GM12878 (cell line): ENCODE data around the gene TMPRSS13.

Experiments used
- CHD2 ChIP-seq: IDR thresholded peaks from 2 replicates; pipeline ENCODE4 v1.6.1; 2011; ENCODE audit warnings: low read depth, low read length, improper control_type of control experiment, borderline replicate concordance
- CTCF ChIP-seq, 3 experiments: IDR thresholded peaks in 2 of 3; conservative IDR thresholded peaks in 1 of 3; 2 replicates each; pipeline ENCODE4 v1.5.1; 2011; ENCODE audit warnings: low read depth in 3 of 3, low read length in 3 of 3, mild to moderate bottlenecking in 3 of 3, control low read depth in 2 of 3, moderate library complexity in 2 of 3, inconsistent platforms in 1 of 3, mixed read lengths in 1 of 3; ENCODE audit not compliant: control insufficient read depth in 2 of 3, insufficient read depth in 1 of 3; ENCODE audit errors: extremely low read depth in 1 of 3
- ELK1 ChIP-seq: IDR thresholded peaks from 2 replicates; pipeline ENCODE4 v1.6.1; 2012; ENCODE audit warnings: low read depth, low read length, improper control_type of control experiment
- EP300 ChIP-seq, 2 experiments: fragments of 150-350 bp in 1 of 2; IDR thresholded peaks; 2 replicates each; pipeline ENCODE4 v1.6.1; 2011 to 2012; ENCODE audit warnings: low read depth in 2 of 2, low read length in 2 of 2, borderline replicate concordance in 1 of 2, improper control_type of control experiment in 1 of 2, inconsistent platforms in 1 of 2; ENCODE audit not compliant: control insufficient read depth in 1 of 2
- EZH2 ChIP-seq: IDR thresholded peaks from 2 replicates; pipeline ENCODE4 v1.6.1; 2012; ENCODE audit warnings: low read depth, mild to moderate bottlenecking, control low read depth, inconsistent platforms, low read length, borderline replicate concordance; ENCODE audit not compliant: control insufficient read depth
- KDM1A ChIP-seq: fragments of 200-600 bp; sonication (generic); IDR thresholded peaks from 2 replicates; pipeline ENCODE4 v1.6.1; 2016; ENCODE audit warnings: borderline replicate concordance
- POLR2A ChIP-seq: IDR thresholded peaks from 2 replicates; pipeline ENCODE4 v1.6.1; 2011; ENCODE audit warnings: low read depth, mild to moderate bottlenecking, low read length
- RBBP5 ChIP-seq: fragments of 200-600 bp; sonication (generic); conservative IDR thresholded peaks from 2 replicates; pipeline ENCODE4 v1.6.1; 2016
- SP1 ChIP-seq: IDR thresholded peaks from one replicate; pipeline ENCODE4 v1.6.1; 2011; ENCODE audit warnings: low read depth, low read length
- ZBTB33 ChIP-seq: fragments of 450-650 bp; IDR thresholded peaks from 2 replicates; pipeline ENCODE4 v1.6.1; 2017; ENCODE audit warnings: mild to moderate bottlenecking
- TF ChIP-seq, protein P1 (sequence below): IDR thresholded peaks from 2 replicates; pipeline ENCODE4 v1.6.1; 2012; ENCODE audit warnings: low read length, inconsistent platforms
- TF ChIP-seq, protein P2 (sequence below): IDR thresholded peaks from 2 replicates; pipeline ENCODE4 v1.6.1; 2011; ENCODE audit warnings: borderline replicate concordance, low read depth, mild to moderate bottlenecking, moderate library complexity, low read length; ENCODE audit not compliant: insufficient read depth, poor library complexity, severe bottlenecking

DNA sequence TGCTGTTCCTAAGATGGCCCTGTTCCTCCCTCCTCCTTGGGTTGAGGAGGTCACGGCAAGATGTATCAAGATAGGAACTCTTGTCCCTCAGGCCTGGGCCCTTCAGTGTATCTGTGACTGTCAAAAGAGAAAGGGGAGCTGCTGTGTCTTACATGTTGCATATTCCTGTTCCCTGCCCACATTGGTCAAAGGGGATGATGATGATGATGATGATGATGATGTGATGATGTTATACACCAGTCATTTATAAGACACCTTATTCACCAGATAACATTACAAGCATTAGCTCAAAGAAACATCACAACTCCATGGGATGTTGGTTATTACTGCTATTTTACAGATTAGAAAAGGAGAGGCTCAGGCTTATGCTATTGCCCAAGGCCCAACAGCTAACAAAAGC is 66.4 kb downstream of the TMPRSS13 start:
- TF ChIP-seq RBBP5 (no peak), EP300 (IDR thresholded peaks at IDR 0.05; ENCODE audit: borderline replicate concordance in 1 of 2, control insufficient read depth in 1 of 2, low read depth in 2 of 2, low read length in 2 of 2) (no peak), CTCF (IDR thresholded peaks at IDR 0.05 in 2 of 3, conservative IDR thresholded peaks at IDR 0.05 in 1 of 3; ENCODE audit: control insufficient read depth in 2 of 3, extremely low read depth in 1 of 3, insufficient read depth in 1 of 3, low read depth in 3 of 3, low read length in 3 of 3) (no peak), POLR2A (no peak), ZBTB33 (no peak), CHD2 (no peak), SP1 (no peak), EZH2 (no peak), ELK1 (no peak), KDM1A (no peak)
- TF ChIP-seq, protein P1, sequence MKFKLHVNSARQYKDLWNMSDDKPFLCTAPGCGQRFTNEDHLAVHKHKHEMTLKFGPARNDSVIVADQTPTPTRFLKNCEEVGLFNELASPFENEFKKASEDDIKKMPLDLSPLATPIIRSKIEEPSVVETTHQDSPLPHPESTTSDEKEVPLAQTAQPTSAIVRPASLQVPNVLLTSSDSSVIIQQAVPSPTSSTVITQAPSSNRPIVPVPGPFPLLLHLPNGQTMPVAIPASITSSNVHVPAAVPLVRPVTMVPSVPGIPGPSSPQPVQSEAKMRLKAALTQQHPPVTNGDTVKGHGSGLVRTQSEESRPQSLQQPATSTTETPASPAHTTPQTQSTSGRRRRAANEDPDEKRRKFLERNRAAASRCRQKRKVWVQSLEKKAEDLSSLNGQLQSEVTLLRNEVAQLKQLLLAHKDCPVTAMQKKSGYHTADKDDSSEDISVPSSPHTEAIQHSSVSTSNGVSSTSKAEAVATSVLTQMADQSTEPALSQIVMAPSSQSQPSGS = no peak
- TF ChIP-seq, protein P2, sequence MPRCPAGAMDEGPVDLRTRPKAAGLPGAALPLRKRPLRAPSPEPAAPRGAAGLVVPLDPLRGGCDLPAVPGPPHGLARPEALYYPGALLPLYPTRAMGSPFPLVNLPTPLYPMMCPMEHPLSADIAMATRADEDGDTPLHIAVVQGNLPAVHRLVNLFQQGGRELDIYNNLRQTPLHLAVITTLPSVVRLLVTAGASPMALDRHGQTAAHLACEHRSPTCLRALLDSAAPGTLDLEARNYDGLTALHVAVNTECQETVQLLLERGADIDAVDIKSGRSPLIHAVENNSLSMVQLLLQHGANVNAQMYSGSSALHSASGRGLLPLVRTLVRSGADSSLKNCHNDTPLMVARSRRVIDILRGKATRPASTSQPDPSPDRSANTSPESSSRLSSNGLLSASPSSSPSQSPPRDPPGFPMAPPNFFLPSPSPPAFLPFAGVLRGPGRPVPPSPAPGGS = no peak
